ENCODE data around the gene ANAPC1.
"Not testable (repeated sequence)": the region's sequence is repeated elsewhere in the genome, so short reads cannot be mapped to it uniquely, and the experiment has no call there.

DNA sequence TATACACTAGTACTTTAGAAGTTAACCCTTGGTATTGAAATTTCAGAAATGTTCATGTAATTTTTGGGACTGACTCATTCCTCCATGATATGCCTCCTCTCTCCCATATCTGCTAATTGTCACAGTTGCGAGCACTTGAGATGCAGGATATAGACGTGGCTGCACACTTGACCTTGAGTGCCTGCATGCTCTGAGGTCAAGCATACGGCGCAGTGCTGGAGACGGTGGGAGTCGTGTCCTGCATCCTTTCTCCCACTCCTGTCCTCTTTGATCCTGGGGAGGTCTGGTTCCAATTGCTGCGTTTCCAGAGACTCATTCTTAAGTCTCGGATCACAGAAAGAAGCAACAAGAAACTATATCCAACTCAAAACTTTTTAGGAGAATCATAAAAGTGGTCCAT lies 139.2 kb downstream of the ANAPC1 start:
- TF ChIP-seq, protein P1, sequence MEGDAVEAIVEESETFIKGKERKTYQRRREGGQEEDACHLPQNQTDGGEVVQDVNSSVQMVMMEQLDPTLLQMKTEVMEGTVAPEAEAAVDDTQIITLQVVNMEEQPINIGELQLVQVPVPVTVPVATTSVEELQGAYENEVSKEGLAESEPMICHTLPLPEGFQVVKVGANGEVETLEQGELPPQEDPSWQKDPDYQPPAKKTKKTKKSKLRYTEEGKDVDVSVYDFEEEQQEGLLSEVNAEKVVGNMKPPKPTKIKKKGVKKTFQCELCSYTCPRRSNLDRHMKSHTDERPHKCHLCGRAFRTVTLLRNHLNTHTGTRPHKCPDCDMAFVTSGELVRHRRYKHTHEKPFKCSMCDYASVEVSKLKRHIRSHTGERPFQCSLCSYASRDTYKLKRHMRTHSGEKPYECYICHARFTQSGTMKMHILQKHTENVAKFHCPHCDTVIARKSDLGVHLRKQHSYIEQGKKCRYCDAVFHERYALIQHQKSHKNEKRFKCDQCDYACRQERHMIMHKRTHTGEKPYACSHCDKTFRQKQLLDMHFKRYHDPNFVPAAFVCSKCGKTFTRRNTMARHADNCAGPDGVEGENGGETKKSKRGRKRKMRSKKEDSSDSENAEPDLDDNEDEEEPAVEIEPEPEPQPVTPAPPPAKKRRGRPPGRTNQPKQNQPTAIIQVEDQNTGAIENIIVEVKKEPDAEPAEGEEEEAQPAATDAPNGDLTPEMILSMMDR (IDR thresholded peaks at IDR 0.05): not testable (repeated sequence)
- not testable (repeated sequence) for TF ChIP-seq POLR2A (IDR thresholded peaks at IDR 0.05)
